Ovary (tissue), 9 donors: ENCODE data around the gene NELL1. TPM values are rescaled to one million over a fixed set of nuclear protein-coding genes. Genes with fewer than 3 reads are reported as not detected.

Experiments used
- DNase-seq, 5 donors: peaks; one replicate each; pipeline ENCODE4 v3.0.0-alpha.2; 2019 to 2020
- H3K27ac ChIP-seq, 2 donors: fragments of 200-600 bp; one replicate each; pipeline versions ENCODE4 v1.5.1 to v1.8.0; 2019 to 2022
- H3K27me3 ChIP-seq: fragments of 200-600 bp; one replicate; pipeline ENCODE4 v1.8.0; 2022
- H3K36me3 ChIP-seq: fragments of 200-600 bp; sonication (generic); one replicate; pipeline ENCODE4 v1.5.1; 2019
- H3K4me1 ChIP-seq: one replicate; pipeline ENCODE4 v1.8.1; 2013; ENCODE audit warnings: mild to moderate bottlenecking, moderate library complexity; ENCODE audit not compliant: insufficient read depth
- H3K4me3 ChIP-seq: fragments of 200-600 bp; sonication (generic); one replicate; pipeline ENCODE4 v1.5.1; 2017
- H3K9me3 ChIP-seq, 2 donors: fragments of 200-600 bp in 1 of 2; sonication (generic) in 1 of 2; one replicate each; pipeline versions ENCODE4 v1.5.1 to v1.8.1; 2013 to 2019; ENCODE audit warnings: mild to moderate bottlenecking in 1 of 2, moderate library complexity in 1 of 2
- EP300 ChIP-seq: sonication (generic); formaldehyde crosslinking; IDR thresholded peaks from one replicate; pipeline ENCODE4 v1.6.1; 2017; ENCODE audit warnings: antibody characterized with exemption
- POLR2A ChIP-seq: fragments of 450-650 bp; IDR thresholded peaks from one replicate; pipeline ENCODE4 v1.6.1; 2017; ENCODE audit warnings: antibody characterized with exemption, mild to moderate bottlenecking, moderate library complexity
- WGBS, 3 donors: extraction: QIAGEN DNeasy Blood & Tissue Kit in 1 of 3; methylation state at CpG; one replicate each; pipeline versions ENCODE4 v1.1.5 to v1.1.7; 2013 to 2017; 5-methylcytosine and 5-hydroxymethylcytosine counted together
- intact Hi-C, 4 donors: fragments of 100-400 bp; cut with DNase I; formaldehyde crosslinking; loops; one replicate each; pipeline versions ENCODE4 v1.11.0 to v1.15.1; 2022 to 2023
- polyA plus RNA-seq, 2 donors: library from polyadenylated mRNA; stranded (reverse); fragments of 200-250 nt in 1 of 2; fragments of 350-450 nt in 1 of 2; fragmentation: Illumina TruSeq in 1 of 2; extraction: RNeasy Lipid Tissue Mini Kit (QIAGEN cat#74804) in 1 of 2; gene quantifications; one replicate each; pipeline ENCODE4 v1.2.3, GENCODE V29; 2013 to 2014
- total RNA-seq, 7 donors: library from RNA; depleted of rRNA in 2 of 7; stranded (reverse); fragments of >200 nt in 2 of 7; fragmentation: NEBNext Ultra II Directional in 3 of 7; extraction: Animal tissue kit (Norgen Biotek cat#: 25700) in 3 of 7; gene quantifications; one replicate each; pipeline versions ENCODE4 v1.1.0 to v1.2.4, GENCODE V29; 2016 to 2023
- TF ChIP-seq, protein P1 (sequence below), 3 donors: fragments of 450-650 bp in 2 of 3; fragments of 200-600 bp in 1 of 3; IDR thresholded peaks; one replicate each; pipeline versions ENCODE4 v1.5.1 to v1.8.0; 2016 to 2022; ENCODE audit warnings: antibody characterized with exemption in 3 of 3, mild to moderate bottlenecking in 1 of 3
- donor health status: DM: no; HTN: no; CAD: no; lungs with moderate emphysema.
- donor health status: DM: no; HTN: no; CAD: no.
- donor health status: Bipolar disorder and iron deficiency.
- donor health status: DM: yes; HTN: yes; CAD: no.
- donor health status: DM: no; HTN: no; CAD: no.
- donor health status: DM: yes; HTN: yes; CAD: no.

Gene NELL1
- total and polyA plus RNA-seq, 9 donors = 0.21 to 0.43 (median 0.36) TPM; not detected in 5

DNA sequence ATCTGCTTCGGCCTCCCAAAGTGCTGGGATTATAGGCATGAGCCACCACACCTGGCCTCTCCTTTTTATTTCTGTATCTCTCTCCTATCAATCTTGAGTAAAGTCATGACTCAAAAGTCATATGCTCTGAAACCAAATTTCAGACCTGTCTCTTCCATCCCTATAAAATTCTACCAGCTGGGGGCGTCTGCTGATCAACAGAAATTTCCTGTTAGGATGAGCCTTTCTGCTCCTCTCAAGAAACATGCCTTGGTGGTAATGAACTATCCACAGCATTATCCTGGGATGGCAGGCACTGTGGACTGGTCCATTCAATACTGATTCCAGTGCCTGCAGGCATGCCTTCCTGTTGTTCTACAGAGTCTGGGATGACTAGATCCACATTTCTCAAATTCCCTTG is 472.6 kb downstream of the NELL1 start:
- no peaks in the 10 kb centered on the region for H3K9me3 ChIP-seq
- no peaks in the 10 kb centered on the region for H3K27me3 ChIP-seq
- H3K27ac ChIP-seq = no peak overlapping the region
- no peaks in the 10 kb centered on the region for H3K4me1 ChIP-seq
- intact Hi-C loops = no loop called here
- no peaks in the 10 kb centered on the region for H3K36me3 ChIP-seq
- WGBS, 3 donors = 65 to 73% (median 73%) methylated on average over 2 of the region's 2 CpGs
- no peak overlapping the region for H3K4me3 ChIP-seq
- no peak for DNase-seq
- no peak for TF ChIP-seq EP300
- TF ChIP-seq POLR2A = no peak
- TF ChIP-seq, protein P1, sequence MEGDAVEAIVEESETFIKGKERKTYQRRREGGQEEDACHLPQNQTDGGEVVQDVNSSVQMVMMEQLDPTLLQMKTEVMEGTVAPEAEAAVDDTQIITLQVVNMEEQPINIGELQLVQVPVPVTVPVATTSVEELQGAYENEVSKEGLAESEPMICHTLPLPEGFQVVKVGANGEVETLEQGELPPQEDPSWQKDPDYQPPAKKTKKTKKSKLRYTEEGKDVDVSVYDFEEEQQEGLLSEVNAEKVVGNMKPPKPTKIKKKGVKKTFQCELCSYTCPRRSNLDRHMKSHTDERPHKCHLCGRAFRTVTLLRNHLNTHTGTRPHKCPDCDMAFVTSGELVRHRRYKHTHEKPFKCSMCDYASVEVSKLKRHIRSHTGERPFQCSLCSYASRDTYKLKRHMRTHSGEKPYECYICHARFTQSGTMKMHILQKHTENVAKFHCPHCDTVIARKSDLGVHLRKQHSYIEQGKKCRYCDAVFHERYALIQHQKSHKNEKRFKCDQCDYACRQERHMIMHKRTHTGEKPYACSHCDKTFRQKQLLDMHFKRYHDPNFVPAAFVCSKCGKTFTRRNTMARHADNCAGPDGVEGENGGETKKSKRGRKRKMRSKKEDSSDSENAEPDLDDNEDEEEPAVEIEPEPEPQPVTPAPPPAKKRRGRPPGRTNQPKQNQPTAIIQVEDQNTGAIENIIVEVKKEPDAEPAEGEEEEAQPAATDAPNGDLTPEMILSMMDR (IDR thresholded peaks at IDR 0.05) = no peak

DNA sequence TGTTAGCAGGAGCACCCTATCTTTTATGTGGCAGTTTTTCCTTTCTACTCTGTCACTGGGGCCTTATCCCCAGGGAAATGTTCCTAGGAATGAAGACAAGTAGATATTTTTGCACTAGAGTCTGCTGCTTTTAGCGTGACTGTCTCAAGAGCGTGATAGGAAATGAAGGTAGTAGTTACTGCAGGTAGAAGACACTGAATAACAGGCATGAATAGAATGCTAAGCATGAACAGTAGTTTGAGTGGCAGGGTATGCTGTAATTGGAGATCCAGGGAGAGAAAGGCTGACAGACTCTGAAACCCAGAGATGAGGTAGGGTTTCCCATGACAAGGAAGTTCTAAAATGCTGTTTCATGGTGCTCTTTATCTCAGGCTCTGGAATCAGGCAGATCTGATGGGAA is 475.1 kb downstream of the NELL1 start:
- intact Hi-C loops = no loop called here
- H3K4me1 ChIP-seq = no peaks in the 10 kb centered on the region

DNA sequence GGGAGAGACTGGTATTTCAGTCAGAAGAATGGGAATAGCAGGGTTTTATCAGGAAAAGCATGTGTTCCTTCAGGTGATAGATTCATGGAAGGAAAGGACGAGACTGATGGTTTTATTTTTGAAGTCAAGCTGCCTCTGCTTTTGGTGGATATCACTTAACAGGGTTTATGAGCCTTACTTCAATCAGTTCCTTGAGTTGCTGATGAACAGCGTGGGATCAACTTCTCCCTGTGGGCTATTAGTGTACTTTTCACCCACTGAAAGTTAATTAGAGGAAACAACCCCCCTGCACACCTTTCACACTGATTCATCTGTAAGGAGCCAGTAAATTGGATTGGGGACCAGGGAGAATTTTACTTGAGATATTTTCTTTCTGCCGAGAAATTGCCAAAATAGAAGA is 479.0 kb downstream of the NELL1 start:
- H3K9me3 ChIP-seq = no peaks in the 10 kb centered on the region

More for the DNA sequence above, 475.1 kb downstream of the NELL1 start:
- Histone ChIP-seq H3K27ac (no peak overlapping the region), H3K36me3 (no peaks in the 10 kb centered on the region), H3K9me3 (no peaks in the 10 kb centered on the region), H3K4me3 (no peak overlapping the region), H3K27me3 (no peaks in the 10 kb centered on the region)
- DNase-seq = no peak
- no peak for TF ChIP-seq POLR2A
- TF ChIP-seq, protein P1 (IDR thresholded peaks at IDR 0.05) = no peak
- no peak for TF ChIP-seq EP300
- WGBS, 3 donors = 84 to 91% (median 88%) methylated on average over 2 of the region's 2 CpGs

DNA sequence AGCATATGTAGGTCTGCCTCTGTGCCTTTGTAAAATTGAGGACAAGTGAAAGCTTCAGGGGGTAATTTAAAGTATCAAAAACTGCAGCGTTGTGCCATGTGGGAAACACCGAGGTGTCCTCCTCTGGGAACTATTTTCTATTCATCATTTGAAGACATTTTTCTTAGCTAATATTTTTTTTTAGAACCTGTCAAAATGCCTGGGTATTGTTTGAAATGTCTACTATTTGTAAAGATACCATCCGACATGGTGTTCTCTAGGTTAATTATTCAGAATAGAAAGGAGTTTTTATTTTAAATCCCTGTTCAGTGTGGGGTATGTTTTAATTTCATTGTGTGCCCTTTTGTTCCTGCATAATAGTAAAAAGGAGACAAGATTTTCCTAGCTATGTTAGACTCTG is 490.8 kb downstream of the NELL1 start:
- H3K27me3 ChIP-seq = no peaks in the 10 kb centered on the region
- H3K4me1 ChIP-seq = no peaks in the 10 kb centered on the region
- H3K9me3 ChIP-seq = no peaks in the 10 kb centered on the region
- DNase-seq = no peak
- no peaks in the 10 kb centered on the region for H3K36me3 ChIP-seq
- H3K4me3 ChIP-seq = no peak overlapping the region
- 44 to 54% (median 46%) methylated on average over 3 of the region's 3 CpGs for WGBS, 3 donors
- intact Hi-C loops = no loop called here
- no peak for TF ChIP-seq EP300
- TF ChIP-seq, protein P1 (IDR thresholded peaks at IDR 0.05) = no peak
- no peak for TF ChIP-seq POLR2A
- no peak overlapping the region for H3K27ac ChIP-seq

More for the DNA sequence above, 479.0 kb downstream of the NELL1 start:
- no peak for DNase-seq
- Histone ChIP-seq H3K36me3 (no peaks in the 10 kb centered on the region), H3K27ac (no peak overlapping the region), H3K4me1 (no peaks in the 10 kb centered on the region), H3K27me3 (no peaks in the 10 kb centered on the region), H3K4me3 (no peak overlapping the region)
- TF ChIP-seq EP300 (no peak), POLR2A (no peak)
- TF ChIP-seq, protein P1 (IDR thresholded peaks at IDR 0.05) = no peak
- intact Hi-C loops = no loop called here
- WGBS, 3 donors = 59 to 73% (median 63%) methylated on average over 3 of the region's 3 CpGs

DNA sequence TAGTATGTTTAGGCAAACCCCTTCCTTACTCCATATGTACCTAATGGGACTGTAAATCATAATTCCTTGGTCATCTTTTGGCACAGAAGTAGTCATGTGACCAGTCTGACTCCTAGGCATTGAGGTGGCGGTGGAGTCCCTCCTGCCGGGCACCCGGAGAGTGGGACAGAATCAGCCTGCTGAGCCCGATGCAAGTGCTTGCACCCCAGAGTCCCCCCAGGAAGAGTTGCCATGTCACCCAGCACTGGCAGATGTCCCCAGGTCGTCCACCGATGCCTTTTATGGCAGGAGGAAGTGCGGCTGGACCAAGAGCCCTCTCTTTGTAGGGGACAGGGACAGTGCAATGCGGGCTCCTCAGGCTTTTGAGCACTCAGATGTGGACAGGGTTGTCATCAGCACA is 500.3 kb downstream of the NELL1 start:
- TF ChIP-seq, protein P1 (IDR thresholded peaks at IDR 0.05) = no peak
- TF ChIP-seq POLR2A = no peak
- no peak for TF ChIP-seq EP300
- H3K4me1 ChIP-seq = no peaks in the 10 kb centered on the region
- H3K9me3 ChIP-seq = no peaks in the 10 kb centered on the region
- H3K4me3 ChIP-seq = no peak overlapping the region
- H3K36me3 ChIP-seq = no peaks in the 10 kb centered on the region
- intact Hi-C loops = no loop called here
- WGBS, 3 donors = 90 to 95% (median 92%) methylated on average over 8 of the region's 8 CpGs
- no peaks in the 10 kb centered on the region for H3K27me3 ChIP-seq
- DNase-seq = no peak
- no peak overlapping the region for H3K27ac ChIP-seq
